Stimulated activated CD4-positive, alpha-beta T cell treated with anti-CD3 and anti-CD28 coated beads, Interleukin-1b, Interleukin-23, amount 100 ng/mL, for 1 hour (primary cell): Measurements from ENCODE around the gene RAP2A.

Experiments used
- DNase-seq, 2 donors: peaks; one replicate each; pipeline ENCODE4 v3.0.0-alpha.2; 2020; ENCODE audit warnings: low read depth in 2 of 2

RAP2A gene

DNA sequence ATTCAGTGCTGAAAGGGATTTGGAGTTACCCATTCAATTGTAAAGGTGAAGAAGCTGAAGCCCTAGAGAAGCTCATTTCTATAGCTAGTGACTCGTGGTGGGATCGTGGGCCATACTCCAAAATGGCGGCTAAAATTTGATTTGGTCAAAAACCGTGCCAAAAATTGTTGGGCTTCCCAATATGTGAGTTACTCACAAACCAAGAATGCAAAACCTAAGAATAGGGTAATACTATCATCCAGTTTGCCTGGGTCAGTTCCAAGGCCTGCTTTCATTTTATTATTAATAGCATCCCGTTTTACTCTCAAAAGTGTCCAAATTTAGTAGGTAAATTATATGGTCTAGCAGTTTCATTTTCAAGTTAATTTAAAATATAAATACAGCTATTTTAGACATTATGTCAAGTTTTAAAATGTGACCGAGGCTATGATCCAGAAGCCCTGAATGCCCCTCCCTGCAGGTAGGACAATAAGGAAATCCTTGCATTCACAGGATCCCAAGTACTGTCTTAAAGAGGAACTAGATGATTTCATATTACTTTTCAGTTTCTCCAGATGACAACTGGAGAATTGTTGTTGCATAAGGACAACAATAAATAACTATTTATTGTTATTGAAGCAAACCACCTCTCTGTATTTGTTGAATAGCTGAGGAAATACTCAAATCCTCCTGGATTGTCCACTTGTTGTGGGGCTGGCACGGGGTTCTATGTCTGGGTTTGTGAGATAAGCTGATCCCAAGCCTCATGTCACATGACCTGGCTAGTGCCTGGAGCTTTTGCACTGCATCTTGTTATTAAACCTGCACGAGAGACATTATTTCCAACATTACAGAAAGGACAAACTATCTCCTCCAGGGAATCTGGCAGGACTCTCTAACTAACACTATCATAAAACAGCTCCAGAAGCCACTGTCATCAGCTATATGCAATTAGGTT is 11.6 kb upstream of the RAP2A start:
- DNase-seq, result no peak

- DNase-seq, result no peak
Measured at GRCh38 chr13:97423300-97424045, 10.5 kb upstream of the RAP2A start.

GRCh38 chr13:97425590-97425989 is 8.4 kb upstream of the RAP2A start:
- no peak for DNase-seq

DNA sequence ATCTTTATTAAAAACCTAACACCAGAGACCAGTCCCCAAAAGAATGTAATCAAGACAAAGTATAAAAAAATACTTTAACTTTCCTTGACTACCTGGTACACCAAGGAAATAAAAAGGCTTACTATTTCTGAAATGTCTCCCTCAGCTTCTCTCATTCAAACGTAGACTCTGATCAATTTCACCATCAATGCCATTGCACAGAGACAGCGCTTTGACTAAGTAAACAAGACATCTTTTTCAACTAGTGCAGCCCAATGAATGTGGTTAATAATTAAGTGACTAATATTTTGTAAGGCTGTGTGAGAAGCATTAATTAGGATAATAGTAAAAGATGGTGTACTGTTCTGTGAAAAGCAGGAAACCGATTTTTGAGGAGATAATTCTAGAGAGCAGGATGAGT is 7.3 kb upstream of the RAP2A start:
- DNase-seq, result no peak

DNA sequence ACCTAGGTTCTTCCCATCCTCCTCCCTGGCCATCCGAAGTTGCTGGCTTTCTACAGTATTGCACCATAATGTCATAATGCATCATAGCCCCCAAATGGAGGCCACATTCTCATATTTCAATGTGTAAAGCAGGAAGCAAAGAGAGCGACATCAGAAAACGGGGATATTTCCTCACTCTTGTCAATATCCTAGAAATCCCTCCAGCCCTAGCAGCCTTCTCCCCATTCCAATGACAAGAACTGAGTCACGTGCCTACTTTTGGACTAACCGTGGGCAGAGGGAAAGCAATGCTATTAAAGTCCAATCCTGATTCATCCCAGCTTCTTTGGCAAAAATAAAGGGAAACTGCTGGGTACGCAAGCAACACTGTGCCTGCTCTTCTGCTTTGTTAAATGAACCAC is 4.3 kb upstream of the RAP2A start:
- no peak for DNase-seq

GRCh38 chr13:97430296-97430695 is 3.7 kb upstream of the RAP2A start:
- no peak for DNase-seq

GRCh38 chr13:97431171-97431764 is 2.7 kb upstream of the RAP2A start:
- no peak for DNase-seq

DNA sequence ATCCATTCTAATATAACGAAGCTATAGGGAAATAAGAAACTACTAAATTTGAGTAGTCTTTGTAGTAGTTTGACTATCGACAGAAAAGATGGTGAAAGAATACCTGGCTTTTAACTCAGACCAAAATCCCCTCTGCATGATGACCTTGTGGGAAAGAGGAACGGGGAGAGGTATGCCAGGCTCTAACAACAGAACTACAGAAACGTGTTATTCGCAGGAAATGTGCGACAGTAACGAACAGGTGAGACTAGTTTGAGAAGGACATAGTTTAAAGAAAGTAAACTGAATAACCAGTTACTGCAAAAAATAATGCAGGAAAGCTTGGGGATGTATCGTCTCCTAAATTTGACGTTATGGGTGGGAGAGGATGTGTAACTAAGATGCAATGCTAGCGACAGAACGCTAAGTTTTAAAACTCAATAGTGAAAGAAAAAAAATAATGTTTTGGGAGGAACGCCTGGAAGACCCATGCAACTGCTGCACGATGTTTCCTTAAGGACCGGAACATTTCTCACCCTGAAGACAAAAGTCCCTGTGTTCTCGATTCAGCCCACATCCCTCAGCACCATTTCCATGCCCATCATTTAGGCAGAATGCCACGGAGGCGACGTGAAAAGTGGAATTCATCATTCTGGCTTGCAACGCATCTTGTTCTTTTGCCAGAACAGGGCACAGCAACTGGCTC is 1.6 kb upstream of the RAP2A start:
- no peak for DNase-seq

GRCh38 chr13:97432917-97433726 is 847 bp upstream of the RAP2A start:
- peak; percentile 90 to 99 for DNase-seq

DNA sequence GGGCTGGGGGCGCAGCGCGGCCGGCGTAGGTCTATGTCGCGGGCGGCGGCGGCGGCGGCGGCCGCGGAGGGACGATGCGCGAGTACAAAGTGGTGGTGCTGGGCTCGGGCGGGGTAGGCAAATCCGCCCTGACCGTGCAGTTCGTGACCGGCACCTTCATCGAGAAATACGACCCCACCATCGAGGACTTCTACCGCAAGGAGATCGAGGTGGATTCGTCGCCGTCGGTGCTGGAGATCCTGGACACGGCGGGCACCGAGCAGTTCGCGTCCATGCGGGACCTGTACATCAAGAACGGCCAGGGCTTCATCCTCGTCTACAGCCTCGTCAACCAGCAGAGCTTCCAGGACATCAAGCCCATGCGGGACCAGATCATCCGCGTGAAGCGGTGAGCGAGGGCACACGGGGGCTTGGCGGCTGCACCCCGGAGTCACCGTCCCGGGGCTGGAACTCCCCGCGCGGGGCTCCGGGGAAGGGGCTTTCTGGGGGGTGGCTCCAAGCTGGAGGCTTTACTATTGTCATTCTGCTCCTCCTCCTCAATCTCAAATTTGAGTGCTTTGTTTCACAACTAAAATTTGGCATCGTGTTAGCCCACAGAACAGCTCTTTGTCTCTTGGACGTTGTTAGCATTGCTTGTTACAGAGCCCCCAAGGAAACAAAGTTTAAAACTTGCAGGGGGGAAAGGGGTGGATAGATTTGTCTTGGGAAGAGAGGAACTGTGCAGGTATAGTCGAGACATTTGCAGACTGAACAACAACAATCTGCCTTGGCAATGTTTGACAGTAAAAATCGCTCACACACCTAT is 630 bp downstream of the RAP2A start:
- DNase-seq, result peak in 1 of 2 donors; percentile 12

- DNase-seq, result no peak
Measured at GRCh38 chr13:97435323-97435722, 1.4 kb downstream of the RAP2A start.

- no peak for DNase-seq
Measured at GRCh38 chr13:97435794-97436193, 1.8 kb downstream of the RAP2A start.

- DNase-seq, result no peak
Measured at GRCh38 chr13:97436845-97437244, 2.9 kb downstream of the RAP2A start.

DNA sequence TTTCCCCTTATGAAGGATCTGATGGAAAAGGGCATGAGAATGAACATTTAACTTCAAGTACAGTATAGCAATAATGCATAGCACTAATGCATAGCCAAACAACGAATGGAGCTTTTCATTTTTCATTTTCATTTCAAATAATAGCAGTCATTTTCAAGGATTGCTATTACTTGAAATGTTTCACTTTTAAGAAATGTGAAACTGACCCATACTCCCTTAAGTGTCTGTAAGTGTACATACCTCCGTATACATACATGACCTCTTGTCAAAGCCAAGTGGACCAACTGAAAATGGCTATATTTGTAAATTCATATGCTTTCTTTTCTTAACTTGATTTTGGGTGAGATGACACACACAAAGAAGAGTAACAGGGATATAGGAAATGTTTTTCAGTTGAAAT is 3.8 kb downstream of the RAP2A start:
- no peak for DNase-seq

DNA sequence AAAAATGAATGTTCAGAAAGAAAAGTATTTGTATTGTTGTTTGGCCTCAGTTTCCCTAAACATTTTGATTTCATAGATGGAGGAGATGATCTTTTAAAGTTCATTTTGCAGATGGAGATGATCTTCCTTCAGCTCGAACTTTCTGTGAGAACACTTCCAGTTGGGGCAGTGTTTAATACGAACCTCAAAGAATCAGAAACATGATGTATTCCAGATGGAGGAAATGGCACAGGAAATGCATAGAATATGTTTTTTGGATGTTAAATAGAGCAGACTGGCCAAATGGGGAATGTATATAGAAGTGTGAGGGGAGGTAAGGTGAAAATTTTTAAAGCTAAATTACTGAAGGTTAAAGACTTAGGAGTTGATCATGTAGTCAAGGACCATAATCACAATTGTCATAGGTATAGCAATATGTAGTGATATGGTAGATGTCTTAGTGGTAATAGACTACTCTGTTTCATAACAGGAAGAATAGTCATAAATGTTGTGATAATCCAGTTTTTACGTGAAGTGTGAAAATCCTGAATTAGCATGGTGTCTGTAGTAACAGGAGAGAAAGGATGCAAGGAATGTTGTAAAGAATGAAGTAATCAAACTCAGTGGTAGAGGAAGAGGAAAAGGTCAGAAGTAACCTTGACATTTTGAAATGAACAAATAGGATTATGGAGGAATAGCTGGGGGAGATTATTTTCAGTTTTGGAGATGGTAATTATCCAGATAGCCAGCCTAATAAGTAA is 5.1 kb downstream of the RAP2A start:
- no peak for DNase-seq

- no peak for DNase-seq
Measured at GRCh38 chr13:97440598-97441170, 6.7 kb downstream of the RAP2A start.

DNA sequence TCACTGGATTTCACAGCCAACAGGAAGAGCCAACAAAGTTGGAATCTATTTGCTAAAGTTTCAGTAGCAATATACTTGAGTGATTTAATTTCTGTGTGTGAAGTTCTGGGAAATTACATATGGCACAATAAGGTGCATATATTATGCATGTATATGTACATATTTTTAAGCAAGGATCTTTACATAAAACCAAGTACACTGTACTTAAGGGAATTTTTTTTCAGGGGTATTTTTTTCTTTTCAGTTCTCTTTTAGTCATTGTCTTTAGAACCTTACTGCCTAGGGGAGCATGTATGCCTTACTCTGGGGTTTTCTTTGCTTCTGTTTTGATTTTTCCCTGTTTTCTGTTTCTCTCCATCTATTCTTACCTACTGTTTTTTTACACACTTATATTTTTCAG is 7.4 kb downstream of the RAP2A start:
- no peak for DNase-seq

DNA sequence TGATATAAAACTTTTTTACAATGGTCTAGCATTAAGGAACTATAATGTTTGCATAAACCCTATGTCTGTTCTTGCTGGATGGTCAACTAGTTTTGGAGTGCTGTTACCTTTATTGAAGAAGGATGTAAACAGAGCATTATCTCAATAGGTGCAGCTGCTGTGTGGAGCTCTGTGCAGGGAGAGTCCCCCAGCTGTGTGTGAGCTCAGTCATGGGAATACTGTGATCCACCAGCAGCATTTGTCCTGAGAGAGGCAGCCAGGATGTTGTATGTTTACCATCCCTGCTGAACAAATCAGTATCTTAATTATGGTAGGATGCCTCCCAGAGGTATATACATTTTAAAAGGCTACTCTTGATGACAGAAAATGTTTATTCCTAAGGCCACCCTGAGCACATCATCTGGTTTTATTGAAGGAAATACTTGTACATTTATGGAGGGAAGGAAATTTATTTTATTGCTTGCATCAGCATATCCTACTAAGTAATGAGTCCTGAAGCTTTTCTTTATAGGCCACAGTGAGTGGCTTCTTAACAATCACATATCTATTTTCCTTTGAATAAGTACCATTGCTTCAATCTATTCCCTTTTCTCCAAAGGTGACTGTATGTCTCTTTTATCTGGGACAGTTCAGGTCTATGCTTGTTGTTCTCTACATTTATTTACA is 11.7 kb downstream of the RAP2A start:
- DNase-seq, result no peak

GRCh38 chr13:97446448-97446847 is 12.5 kb downstream of the RAP2A start:
- no peak for DNase-seq
